ENCODE measurements around the gene SNX5.

The SNX5 gene

GRCh38 chr20:17959257-17959627 lies 9.4 kb downstream of the SNX5 start:
- no peak for DNase-seq

DNA sequence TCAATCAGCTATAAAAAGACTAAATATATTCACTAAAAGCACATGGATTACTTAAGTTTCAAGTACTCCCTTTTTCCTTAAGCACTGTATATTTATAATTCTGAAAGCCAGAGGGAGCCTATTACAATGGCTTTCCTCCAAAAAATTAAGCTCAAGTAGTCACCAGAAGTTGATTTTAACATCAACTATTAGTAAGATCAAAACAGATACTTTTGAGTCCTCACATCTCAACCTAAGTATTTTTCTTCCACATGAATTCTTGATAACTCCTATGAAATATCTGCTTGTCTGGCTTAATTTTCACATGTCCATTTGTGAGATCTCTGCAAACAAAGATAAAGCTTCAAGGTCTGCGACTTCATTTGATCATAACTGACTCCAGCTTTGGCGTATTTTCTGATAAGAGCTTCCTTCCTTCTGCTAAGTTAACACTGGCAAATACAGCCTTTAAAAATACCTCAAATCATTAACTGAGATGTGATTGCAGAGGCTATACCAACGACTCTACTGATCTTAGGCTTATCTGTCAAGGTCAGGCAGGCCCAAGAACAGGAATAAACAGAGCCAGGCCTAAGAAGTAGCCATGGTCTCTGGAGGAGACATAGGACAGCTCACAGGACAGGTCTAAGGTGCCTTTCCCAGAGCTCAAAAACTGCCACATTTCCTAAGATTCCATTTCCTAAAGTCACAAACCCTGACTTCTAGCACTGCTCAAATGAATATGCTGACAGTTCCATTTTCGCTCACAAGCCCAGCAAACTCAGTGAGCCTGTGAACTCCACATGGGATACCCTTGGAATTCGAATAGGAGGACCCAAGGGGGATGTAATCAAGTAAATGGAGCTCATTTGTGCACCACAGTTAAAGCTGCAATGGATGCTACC lies 10.0 kb downstream of the SNX5 start:
- no peak for DNase-seq

GRCh38 chr20:17957505-17958363 lies 10.9 kb downstream of the SNX5 start:
- DNase-seq = no peak

DNA sequence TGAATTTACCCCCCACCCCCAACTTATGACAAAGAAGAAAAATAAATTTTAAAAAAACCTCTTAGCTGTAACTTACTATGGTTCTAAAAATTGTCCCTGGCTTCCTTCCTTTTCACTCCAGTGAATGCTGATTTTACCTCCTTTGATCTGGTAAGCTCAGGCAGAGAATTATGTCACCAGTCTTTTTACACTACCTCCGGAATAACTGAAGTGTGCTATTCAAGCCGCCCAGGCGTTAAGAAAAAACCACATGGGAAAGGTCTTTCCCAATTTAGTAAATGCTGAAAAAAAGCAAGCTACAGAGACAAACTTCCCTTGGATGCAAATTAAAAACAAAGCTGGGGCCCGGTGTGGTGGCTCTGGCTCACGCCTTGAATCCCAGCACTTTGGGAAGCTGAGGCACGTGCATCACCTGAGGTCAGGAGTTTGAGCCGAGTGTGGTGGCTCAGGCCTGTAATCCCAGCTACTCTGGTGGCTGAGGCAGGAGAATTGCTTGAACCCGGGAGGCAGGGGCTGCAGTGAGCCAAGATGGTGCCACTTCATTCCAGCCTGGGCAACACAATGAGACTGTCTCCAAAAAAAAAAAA lies 12.4 kb downstream of the SNX5 start:
- DNase-seq = no peak

DNA sequence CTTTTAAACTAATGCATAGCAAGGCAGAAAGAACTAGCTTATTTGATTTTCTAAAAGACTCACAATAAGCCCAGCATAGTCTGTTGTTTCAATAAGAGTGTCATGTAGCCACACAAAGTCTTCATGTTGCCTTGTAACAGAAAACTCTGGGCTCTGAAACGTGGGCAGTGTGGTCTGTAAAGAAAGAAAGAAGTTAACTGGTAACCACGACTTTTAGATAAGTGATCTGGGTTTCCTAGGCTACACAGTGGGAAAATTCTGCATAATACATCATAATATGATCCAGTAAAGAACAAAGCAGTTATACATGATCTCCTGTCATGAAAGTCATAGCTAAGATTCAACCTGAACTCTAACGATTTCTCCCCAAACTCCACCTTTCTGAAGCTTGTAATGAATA lies 13.3 kb downstream of the SNX5 start:
- no peak for DNase-seq

GRCh38 chr20:17953935-17954334 lies 14.7 kb downstream of the SNX5 start:
- no peak for DNase-seq

DNA sequence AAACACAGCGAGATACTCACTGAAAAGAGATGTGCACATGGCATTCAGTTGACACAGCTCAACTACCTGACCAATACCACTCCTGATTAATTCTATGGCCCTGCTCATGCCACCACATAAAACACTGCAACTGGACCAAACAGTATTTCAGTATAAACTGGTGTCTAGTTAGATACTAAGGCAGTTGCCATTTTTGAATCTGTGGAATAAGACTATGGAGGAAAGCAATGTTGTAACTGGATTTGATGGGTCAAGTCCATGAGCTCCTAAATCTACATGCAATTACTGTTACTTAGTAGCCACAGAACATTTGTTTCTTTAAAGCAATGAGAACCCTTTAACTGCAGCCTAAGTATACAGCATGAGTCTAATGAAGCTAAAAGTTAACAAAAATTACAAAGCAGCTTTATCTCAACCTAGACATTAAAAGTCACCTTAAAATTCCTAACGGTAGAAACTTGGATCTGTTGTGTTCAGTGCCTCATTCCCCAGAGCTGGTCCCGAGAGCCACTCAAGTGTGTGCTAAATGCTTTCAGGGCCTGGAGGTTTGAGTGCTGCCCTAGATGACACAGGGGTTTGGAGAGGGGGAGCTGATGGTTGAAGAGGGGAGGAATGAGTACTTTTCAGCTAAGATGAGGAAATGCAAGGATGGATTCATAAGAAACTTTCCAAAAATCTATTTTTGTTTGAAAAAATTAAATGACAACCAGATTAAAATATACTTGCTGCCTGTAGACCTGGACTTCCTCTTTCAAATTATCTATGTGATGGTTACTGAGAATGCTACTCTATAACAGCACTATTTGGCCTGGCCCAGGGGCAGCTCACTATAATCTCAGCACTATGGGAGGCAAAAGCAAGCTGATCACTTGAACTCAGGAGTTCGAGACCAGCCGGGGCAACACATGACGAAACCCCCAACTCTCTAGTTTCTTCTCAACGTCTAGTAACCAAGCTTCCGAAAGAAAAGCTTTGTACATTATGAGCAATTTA lies 15.6 kb downstream of the SNX5 start:
- no peak for DNase-seq

- DNase-seq = no peak
Observed at GRCh38 chr20:17951323-17951722, 17.3 kb downstream of the SNX5 start.

DNA sequence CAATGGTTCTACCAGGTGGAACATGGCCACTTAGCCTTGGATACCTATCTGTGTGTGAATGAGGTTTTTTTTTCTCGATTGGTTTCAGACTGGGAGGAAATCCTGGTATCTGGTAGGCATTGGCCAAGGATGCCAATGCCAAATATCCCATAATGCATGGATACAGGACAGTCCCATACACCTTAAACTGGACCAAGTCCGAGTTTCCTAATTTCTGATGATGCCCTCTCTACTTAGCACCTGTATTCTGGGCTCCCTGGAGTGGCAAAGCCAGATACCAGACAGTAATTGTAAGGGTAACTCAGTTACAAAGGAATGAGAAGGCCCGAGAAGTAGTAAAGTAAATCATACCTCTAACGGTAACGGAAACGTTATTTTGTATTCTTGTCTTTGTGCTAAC lies 17.9 kb downstream of the SNX5 start:
- no peak for DNase-seq

DNA sequence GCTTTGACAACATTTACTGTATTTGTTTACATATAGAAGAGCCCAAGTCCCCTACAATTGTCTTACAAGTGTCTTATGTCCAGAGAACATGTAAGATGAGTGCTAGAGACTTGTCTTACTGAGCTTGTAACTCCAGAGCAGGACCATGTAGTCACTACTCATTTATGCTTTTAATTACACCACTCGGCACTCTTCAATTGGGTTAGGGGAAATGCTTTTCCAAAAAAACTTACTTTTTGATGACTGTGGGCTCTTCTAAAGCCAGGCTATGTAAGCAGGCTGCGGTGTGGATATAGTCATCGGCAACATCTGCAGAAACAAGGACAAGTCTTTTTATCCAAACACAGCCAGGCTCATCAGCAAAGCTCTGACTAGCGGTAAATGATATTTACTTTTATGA lies 18.7 kb downstream of the SNX5 start:
- no peak for DNase-seq

DNA sequence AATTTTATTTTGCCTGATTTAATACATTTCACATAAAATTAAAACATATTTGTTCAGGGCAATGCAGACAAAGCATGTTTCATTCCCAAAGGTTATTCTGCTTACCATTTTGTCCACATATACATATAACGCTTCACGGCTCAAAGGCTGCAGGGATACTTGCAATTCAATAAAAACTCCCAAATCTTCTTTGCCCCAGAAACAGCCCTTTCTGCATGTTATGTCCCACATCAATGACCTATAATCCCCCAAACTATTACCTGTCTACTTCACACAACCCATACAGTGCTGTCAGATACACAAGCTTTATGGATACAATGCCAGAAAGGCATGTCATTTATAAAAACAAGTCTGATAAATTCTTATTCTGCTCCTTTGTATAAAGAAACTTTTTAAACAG lies 20.2 kb downstream of the SNX5 start:
- DNase-seq = no peak

GRCh38 chr20:17947474-17947815 lies 21.1 kb downstream of the SNX5 start:
- no peak for DNase-seq

DNA sequence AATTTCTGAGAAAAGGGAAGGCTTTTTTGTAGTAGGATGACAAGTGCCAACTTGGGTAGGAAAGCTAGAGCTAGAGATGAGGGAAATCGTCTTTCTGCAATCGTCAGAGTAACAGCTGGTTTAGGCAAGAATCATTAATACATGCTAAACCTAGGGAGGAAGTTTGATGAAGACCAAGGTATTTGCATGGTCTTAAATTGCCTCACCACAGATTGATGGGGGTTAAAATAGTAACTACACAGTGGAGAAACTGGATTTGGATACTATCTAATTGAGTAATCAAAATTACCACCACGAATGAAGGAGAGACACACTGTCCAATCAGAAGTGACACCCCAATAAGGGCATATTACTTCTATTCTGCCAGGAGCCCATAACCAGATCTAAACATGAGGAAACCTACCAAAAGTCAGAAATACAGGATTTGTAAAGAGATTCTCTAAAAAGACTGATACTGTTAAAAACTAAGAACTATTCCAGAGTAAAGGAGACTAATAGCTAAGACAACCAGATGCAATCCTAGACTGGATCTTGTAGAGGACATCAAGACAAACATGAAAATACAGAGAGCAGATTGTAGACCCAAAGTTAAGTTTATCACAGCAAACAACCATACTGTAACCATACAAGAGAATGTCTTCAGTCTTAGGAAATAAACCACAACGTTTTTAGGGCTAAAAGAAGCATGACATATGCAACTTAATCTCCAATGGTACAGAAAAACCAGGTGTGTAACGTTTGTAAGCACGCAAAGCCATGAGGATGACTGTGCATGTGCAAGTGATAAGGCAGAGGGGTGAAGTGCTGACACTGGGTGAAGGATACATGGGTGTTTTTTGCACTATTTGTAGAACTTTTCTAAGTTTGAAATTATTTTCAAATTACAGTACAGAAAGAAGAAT lies 21.8 kb downstream of the SNX5 start:
- DNase-seq = no peak

- DNase-seq = no peak
Observed at GRCh38 chr20:17946040-17946439, 22.6 kb downstream of the SNX5 start.

- no peak for DNase-seq
Observed at GRCh38 chr20:17944854-17945474, 23.6 kb downstream of the SNX5 start.

GRCh38 chr20:17943343-17943742 lies 25.3 kb downstream of the SNX5 start:
- no peak for DNase-seq

DNA sequence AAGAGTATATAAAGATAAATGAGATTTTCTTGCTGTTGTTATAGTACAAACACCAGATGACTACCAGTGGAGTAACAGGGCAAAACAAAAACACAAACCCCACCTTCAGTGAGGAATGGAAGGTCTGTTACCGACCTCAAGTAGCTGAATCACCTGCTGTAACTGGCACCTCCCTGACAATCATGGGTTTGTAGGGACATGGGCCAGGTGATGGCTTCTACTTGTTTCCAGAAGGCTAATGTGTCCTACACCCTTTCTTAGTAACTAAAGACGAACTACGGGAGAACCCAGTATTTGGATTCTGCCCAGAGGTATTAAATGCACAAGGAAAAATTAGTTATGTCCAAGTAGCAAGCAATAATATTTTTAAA lies 26.8 kb downstream of the SNX5 start:
- no peak for DNase-seq

GRCh38 chr20:17941087-17941825 lies 27.3 kb downstream of the SNX5 start:
- DNase-seq = no peak

GRCh38 chr20:17940224-17940971 lies 28.2 kb downstream of the SNX5 start:
- no peak for DNase-seq

All from DMS79 (cell line).